Kidney (tissue), 14 donors: ENCODE results near the gene CD27. TPM values are rescaled to one million over a fixed set of nuclear protein-coding genes. Genes with fewer than 3 reads are reported as not detected.

Experiments
- DNase-seq, 5 donors: peaks; one replicate each; pipeline ENCODE4 v3.0.0-alpha.2; 2013 to 2020
- FAIRE-seq: peaks from 2 replicates; lab custom pipeline; 2012; peaks lifted over from hg19 to GRCh38; lab: Jason Lieb, UNC
- H3K27ac ChIP-seq, 2 donors: one replicate each; pipeline ENCODE4 v1.7.0; 2013; ENCODE audit warnings: low read depth in 2 of 2, low read length in 2 of 2, inconsistent platforms in 1 of 2
- H3K27me3 ChIP-seq: one replicate; pipeline ENCODE4 v1.7.1; 2013; ENCODE audit warnings: low read length, inconsistent platforms; ENCODE audit not compliant: control insufficient read depth, insufficient read depth
- H3K36me3 ChIP-seq, 3 donors: one replicate each; pipeline versions ENCODE4 v1.7.0 to v1.7.1; 2013; ENCODE audit warnings: low read length in 3 of 3, control low read depth in 1 of 3, inconsistent platforms in 1 of 3; ENCODE audit not compliant: insufficient read depth in 3 of 3, control insufficient read depth in 2 of 3
- H3K4me1 ChIP-seq, 3 donors: one replicate each; pipeline versions ENCODE4 v1.7.0 to v1.7.1; 2013; ENCODE audit warnings: low read length in 3 of 3, inconsistent platforms in 1 of 3, low read depth in 1 of 3; ENCODE audit not compliant: control insufficient read depth in 2 of 3, insufficient read depth in 2 of 3
- H3K4me3 ChIP-seq, 3 donors: one replicate each; pipeline versions ENCODE4 v1.7.0 to v1.8.1; 2013; ENCODE audit warnings: low read length in 3 of 3, control low read depth in 1 of 3, inconsistent platforms in 1 of 3
- H3K9ac ChIP-seq, 3 donors: one replicate each; pipeline versions ENCODE4 v1.7.0 to v1.7.1; 2013; ENCODE audit warnings: low read length in 3 of 3, control low read depth in 1 of 3, inconsistent platforms in 1 of 3
- H3K9me3 ChIP-seq, 3 donors: one replicate each; pipeline versions ENCODE4 v1.7.0 to v1.7.1; 2013; ENCODE audit warnings: low read length in 3 of 3, control low read depth in 1 of 3, inconsistent platforms in 1 of 3; ENCODE audit not compliant: control insufficient read depth in 2 of 3, insufficient read depth in 1 of 3
- intact Hi-C: fragments of 100-400 bp; cut with DNase I; formaldehyde crosslinking; loops from one replicate; pipeline ENCODE4 v1.11.1; 2022
- polyA plus RNA-seq: library from polyadenylated mRNA; stranded (reverse); fragments of 350-450 nt; fragmentation: Illumina TruSeq; extraction: RNeasy Lipid Tissue Mini Kit (QIAGEN cat#74804); gene quantifications from one replicate; pipeline ENCODE4 v1.2.3, GENCODE V29; 2014; ENCODE audit warnings: low read depth, low replicate concordance; ENCODE audit not compliant: insufficient read depth
- total RNA-seq: library from RNA; stranded (reverse); fragmentation: NEBNext Ultra II Directional; extraction: Animal tissue kit (Norgen Biotek cat#: 25700); gene quantifications from one replicate; pipeline ENCODE4 v1.2.1, GENCODE V29; 2021
- TF ChIP-seq, protein P1 (sequence below): IDR thresholded peaks from 3 replicates; pipeline ENCODE4 v1.5.1; 2012; ENCODE audit warnings: mild to moderate bottlenecking, moderate library complexity, borderline replicate concordance; ENCODE audit not compliant: insufficient read depth; ENCODE audit errors: extremely low read depth
- donor health status: control.
- donor health status: control.
- donor health status: control.
- donor health status: control.
- donor health status: control.
- donor health status: DM: yes; HTN: yes; CAD: no.
- donor health status: Normal renal cell carcinoma (clear cell type).

The CD27 gene
- total and polyA plus RNA-seq, 2 donors from 2014 or later, result 6.6 TPM; not detected in 1

DNA sequence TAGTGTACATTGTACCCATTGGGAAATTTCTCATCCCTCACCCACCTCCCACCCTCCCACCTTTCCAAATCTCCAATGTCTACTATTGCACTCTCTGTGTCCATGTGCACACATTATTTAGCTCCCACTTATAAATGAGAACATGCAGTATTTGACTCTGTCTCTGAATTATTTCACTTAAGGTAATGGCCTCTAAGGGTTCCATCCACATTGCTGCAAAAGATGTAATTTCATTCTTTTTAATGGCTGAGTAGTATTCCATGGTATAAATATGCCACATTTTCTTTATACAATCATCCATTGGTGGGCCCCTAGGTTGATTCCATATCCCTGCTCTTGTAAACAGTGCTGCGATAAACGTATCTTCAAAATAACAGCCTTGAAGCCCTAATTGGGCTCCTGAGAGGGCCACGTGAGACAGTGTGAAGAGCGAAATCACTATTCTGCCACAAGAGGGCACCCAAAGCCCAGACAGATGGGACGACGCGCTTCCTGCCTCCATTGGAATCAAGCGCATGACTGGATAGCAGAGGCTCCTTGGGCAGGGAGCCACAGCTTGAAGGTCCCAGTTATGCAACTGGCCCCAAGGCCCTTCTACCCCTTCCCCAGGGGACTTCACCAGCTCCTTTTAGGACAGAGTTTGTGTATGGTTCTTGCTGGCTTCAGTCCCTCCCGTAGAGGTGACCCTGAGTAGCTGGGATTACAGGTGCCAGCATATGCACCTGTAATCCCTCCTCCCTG lies 21.3 kb upstream of the CD27 start:
- Histone ChIP-seq H3K9me3 (no peaks in the 10 kb centered on the region), H3K36me3 (no peaks in the 10 kb centered on the region), H3K4me1 (peaks cover 0 to 4% (median 4%) of the 10 kb centered on the region in 3 donors), H3K4me3 (peak overlapping the region in 1 of 3 donors; percentile 23), H3K27me3 (no peaks in the 10 kb centered on the region), H3K27ac (peak overlapping the region in 1 of 2 donors; percentile 68), H3K9ac (peak overlapping the region in 1 of 3 donors; percentile 38)
- peak; percentile 83 to 97 (median 93) for DNase-seq
- intact Hi-C loops, result no loop called here
- TF ChIP-seq, protein P1, sequence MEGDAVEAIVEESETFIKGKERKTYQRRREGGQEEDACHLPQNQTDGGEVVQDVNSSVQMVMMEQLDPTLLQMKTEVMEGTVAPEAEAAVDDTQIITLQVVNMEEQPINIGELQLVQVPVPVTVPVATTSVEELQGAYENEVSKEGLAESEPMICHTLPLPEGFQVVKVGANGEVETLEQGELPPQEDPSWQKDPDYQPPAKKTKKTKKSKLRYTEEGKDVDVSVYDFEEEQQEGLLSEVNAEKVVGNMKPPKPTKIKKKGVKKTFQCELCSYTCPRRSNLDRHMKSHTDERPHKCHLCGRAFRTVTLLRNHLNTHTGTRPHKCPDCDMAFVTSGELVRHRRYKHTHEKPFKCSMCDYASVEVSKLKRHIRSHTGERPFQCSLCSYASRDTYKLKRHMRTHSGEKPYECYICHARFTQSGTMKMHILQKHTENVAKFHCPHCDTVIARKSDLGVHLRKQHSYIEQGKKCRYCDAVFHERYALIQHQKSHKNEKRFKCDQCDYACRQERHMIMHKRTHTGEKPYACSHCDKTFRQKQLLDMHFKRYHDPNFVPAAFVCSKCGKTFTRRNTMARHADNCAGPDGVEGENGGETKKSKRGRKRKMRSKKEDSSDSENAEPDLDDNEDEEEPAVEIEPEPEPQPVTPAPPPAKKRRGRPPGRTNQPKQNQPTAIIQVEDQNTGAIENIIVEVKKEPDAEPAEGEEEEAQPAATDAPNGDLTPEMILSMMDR, result peak; percentile 93
- peak; percentile 38 for FAIRE-seq

DNA sequence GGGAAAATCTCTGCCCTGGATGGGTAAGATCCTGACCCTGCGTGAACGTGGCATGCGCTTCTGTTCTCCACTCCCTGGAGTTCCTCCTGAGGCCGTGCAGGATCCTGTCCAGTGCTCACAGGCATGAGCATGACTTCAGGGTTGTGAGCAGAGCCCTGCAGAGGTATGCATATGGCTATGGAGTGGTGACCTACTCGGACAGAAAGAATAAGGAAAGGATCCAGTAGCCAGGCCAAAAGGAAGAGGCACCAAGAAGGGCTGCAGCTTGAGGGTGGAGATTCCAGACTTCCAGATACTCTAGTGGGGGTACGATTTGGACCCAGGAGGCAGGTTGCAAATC lies 20.8 kb upstream of the CD27 start:
- H3K27ac ChIP-seq, result peak overlapping the region in 1 of 2 donors; percentile 68

DNA sequence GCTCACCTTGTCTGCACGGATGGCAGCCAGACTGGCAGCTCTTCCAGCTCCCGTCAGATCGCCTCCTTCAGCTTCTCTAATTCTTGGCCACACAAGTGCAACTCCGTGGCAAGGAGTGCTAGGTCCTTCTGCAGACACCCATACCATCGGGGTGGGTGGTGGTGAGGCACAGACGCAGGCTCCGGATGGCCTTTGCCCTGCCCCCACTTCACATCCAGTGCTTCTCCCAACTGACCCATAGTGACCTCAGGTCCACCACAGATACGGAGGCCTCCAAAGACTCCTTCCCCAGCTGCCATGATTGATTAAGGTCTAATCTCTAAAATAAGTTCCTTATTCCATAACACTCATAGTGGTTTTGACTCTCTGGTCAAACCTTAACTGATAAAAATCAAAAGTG lies 19.9 kb upstream of the CD27 start:
- intact Hi-C loops, result no loop called here
- H3K27ac ChIP-seq, result no peak overlapping the region
- DNase-seq (no peak), FAIRE-seq (no peak)
- no peak overlapping the region for H3K4me3 ChIP-seq
- no peaks in the 10 kb centered on the region for H3K36me3 ChIP-seq
- H3K4me1 ChIP-seq, result peaks cover 0 to 4% (median 4%) of the 10 kb centered on the region in 3 donors
- H3K9ac ChIP-seq, result no peak overlapping the region
- H3K9me3 ChIP-seq, result no peaks in the 10 kb centered on the region
- H3K27me3 ChIP-seq, result no peaks in the 10 kb centered on the region
- TF ChIP-seq, protein P1, result no peak

More for the DNA sequence above, 20.8 kb upstream of the CD27 start:
- H3K9ac ChIP-seq, result peak overlapping the region in 1 of 3 donors; percentile 38
- no peak for FAIRE-seq
- H3K4me1 ChIP-seq, result peaks cover 0 to 4% (median 4%) of the 10 kb centered on the region in 3 donors
- no peaks in the 10 kb centered on the region for H3K36me3 ChIP-seq
- H3K27me3 ChIP-seq, result no peaks in the 10 kb centered on the region
- H3K9me3 ChIP-seq, result no peaks in the 10 kb centered on the region
- TF ChIP-seq, protein P1, result no peak
- DNase-seq, result no peak
- intact Hi-C loops, result no loop called here
- H3K4me3 ChIP-seq, result peak overlapping the region in 1 of 3 donors; percentile 23
